ENCODE data around the gene PHF21A.

DNA sequence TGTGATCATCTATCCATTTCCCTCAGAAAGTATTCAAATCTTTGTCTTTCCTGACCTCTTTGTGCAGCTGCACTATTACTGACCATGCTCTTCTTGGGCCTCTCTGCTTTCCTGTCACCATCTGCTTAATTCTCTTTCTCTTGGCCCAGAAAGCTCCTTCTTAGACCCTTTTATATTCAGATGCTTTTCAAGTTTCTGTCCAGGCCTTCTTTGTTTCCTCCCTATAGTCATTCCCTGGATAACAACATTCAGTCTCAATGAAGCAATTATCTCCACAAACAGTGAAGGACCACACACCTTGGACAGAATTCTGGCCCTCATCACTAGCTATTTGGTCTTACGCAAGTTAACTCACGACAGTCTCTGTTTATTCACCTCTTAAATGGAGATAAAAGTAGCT is 109.1 kb downstream of the PHF21A start:
- TF ChIP-seq CTCF (conservative IDR thresholded peaks at IDR 0.05; ENCODE audit: low read depth, low read length) (no peak), EZH2phosphoT487 (IDR thresholded peaks at IDR 0.05; ENCODE audit: borderline replicate concordance, low read length) (no peak)
